Measurements from ENCODE around the gene MLXIP.

MLXIP gene

DNA sequence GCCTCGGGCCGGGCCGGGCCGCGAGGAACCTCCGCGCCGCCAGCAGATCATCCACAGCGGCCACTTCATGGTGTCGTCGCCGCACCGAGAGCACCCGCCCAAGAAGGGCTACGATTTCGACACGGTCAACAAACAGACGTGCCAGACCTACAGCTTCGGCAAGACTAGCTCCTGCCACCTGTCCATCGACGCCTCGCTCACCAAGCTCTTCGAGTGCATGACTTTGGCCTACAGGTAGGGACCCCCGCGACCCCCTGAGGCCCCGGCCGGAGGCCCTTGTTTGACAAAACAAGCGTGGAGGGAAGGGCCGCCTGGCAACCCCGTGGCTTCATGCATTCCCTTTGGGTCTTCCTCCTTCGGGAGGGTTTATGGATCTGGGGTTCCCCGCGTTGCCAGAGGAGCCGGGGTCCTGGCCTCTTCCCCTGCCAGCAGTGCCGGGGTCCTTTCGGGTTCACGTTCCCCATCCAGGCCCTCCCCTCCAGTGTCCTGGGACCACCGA, 526 bp downstream of the MLXIP start:
- DNase-seq (ENCODE audit: low spot score) = peak; percentile 48

GRCh38 chr12:122079532-122080081, 1.1 kb downstream of the MLXIP start:
- peak; percentile 55 for DNase-seq (ENCODE audit: low spot score)

GRCh38 chr12:122080149-122081082, 1.9 kb downstream of the MLXIP start:
- no peak for DNase-seq (ENCODE audit: low spot score)

GRCh38 chr12:122081083-122081696, 2.6 kb downstream of the MLXIP start:
- no peak for DNase-seq (ENCODE audit: low spot score)

DNA sequence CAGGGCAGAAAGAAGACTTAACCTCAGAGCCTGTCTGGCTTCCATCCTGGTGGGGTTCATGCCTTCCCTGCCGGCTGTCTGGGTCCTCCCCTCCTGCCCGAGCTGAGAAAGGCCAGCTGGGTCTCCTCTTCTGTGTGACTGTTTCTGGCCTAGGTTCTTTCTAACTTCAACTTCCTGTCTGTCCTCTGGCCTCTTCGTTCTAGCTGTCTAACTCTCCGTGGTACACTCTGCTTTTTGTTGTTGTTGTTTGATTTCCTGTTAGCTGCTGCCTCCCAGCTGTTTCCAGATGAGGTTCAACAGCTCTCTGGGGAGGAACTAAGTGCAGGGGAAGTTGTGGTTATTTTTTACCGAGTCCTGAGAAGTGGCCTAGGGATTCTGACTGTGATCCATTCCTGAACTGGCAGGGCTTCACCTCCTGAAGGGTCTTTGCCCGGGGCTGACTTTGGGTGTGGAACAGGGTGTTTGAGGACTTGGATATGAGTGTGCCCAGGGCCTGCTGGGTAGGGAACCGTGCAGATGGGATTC, 3.2 kb downstream of the MLXIP start:
- DNase-seq (ENCODE audit: low spot score) = peak; percentile 89

DNA sequence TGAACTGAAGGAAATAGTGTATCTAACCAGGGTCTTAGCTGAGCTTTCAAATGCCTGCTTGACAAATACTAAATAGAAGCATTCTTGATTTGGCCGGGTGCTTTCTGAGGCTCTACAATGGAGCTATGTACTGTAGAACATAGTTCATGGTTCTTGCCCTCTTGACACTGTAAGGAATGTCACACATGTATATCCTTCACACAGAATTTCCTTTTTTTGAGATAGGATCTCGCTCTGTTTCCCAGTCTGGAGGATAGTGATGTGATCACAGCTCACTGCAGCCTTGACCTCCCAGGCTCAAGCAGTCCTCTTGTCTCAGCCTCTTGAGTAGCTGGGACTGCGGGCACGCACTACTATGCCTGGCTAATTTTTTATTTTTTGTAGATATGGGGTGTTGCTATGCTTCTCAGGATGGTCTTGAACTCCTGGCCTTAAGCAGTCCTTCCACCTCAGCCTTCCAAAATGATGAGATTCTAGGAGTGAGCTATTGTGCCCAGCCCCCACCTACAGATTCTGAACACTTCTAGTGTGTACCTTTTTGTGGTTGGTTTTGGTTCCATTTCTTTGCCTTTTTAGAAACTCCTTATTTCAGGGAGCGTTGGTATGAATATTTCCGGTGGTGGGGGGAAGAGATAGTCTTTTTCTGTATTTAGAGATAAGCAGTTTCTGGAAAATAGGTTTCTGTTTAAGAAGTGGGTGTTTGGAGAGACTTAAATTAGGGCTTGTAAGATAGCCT, 4.2 kb downstream of the MLXIP start:
- no peak for DNase-seq (ENCODE audit: low spot score)

GRCh38 chr12:122084857-122085405, 6.4 kb downstream of the MLXIP start:
- no peak for DNase-seq (ENCODE audit: low spot score)

- DNase-seq (ENCODE audit: low spot score) = no peak
Observed at GRCh38 chr12:122085591-122085990, 7.0 kb downstream of the MLXIP start.

DNA sequence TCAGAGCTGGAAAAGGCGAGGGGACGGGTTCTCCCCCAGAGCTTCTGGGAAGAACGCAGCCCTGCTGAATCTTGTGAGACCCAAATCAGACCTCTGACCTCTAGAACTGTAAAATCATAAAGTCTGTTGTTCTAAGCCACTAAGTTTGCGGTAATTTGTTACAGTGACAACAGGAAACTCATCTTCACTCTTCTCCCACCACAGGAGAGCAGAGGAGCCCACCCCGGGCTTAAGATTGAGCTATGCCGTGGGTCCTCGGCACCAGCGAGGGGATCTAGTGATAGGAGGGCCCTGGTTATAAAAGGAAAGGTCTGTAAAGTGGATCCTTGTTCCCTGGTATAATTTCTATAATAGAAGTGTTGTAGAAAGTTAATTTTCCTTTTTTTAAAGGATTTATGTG, 7.6 kb downstream of the MLXIP start:
- DNase-seq (ENCODE audit: low spot score) = no peak

DNA sequence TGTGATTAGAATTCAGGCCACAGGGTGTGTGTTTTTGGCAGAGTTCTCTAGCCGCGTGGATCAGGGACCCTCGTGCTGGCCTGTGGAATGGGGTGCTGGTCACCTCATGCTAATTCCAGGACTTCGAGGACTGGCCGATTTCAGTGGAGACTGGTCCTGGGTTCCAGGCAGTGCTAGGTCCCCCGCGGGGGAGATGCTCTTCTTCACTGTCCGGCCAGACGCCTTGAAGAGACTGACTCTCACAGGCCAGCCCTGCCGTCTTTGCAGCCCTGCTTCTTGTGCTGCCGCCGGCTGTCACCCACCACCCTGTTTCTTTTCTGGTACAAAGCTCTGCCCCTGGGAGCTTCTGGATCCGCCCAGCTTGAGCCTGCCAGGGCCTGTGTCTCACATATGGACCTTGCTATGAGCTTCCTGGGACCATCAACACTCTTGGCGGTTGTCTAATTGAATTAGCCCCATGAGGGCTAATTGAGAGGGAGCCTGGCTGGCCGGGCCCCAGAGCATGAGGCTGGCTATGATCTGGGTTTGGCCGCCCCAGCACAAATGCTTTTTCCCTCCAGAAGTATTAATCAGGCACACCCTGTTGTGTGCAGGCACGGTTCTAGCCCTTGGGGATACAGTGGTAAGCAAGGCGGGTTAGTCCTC, 8.2 kb downstream of the MLXIP start:
- no peak for DNase-seq (ENCODE audit: low spot score)

GRCh38 chr12:122087431-122088178, 9.0 kb downstream of the MLXIP start:
- no peak for DNase-seq (ENCODE audit: low spot score)

GRCh38 chr12:122088179-122088810, 9.7 kb downstream of the MLXIP start:
- no peak for DNase-seq (ENCODE audit: low spot score)

GRCh38 chr12:122089077-122089476, 10.5 kb downstream of the MLXIP start:
- no peak for DNase-seq (ENCODE audit: low spot score)

- DNase-seq (ENCODE audit: low spot score) = no peak
Observed at GRCh38 chr12:122090759-122091515, 12.4 kb downstream of the MLXIP start.

DNA sequence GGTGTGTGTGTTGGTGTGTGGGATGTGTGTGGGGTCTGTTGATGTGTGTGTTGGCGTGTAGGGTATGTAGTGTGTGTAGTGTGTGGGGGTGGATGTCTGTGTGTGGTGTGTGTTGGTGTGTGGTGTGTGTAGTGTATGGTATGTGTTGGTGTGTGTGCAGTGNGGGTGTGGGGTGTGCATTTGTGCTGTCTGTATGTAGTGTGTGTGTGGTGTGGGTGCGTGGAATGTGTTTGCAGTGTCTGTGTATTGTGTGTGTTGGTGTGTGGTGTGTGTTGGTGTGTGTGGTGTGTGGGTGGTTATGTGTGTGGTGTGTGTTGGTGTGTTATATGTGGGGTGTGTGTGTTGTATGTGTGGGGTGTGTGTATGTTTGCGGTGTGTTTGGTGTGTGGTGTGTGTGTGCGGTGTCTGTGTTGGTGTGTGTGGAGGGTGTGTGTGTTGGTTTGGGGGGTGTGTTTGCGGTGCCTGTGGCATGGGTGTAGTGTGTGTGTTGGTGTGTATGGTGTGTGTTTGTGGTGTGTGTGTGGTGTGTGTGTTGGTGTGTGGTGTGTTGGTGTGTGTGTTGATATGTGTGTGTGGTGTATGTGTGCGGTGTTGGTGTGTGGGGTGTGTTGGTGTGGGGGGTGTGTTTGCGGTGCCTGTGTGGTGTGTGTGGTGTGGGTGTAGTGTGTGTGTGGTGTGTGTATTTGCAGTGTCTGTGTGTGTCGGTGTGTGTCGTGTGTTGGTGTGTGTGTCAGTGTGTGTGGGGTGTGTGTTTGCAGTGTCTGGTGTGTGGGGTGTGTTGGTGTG, 14.7 kb downstream of the MLXIP start:
- no peak for DNase-seq (ENCODE audit: low spot score)

DNA sequence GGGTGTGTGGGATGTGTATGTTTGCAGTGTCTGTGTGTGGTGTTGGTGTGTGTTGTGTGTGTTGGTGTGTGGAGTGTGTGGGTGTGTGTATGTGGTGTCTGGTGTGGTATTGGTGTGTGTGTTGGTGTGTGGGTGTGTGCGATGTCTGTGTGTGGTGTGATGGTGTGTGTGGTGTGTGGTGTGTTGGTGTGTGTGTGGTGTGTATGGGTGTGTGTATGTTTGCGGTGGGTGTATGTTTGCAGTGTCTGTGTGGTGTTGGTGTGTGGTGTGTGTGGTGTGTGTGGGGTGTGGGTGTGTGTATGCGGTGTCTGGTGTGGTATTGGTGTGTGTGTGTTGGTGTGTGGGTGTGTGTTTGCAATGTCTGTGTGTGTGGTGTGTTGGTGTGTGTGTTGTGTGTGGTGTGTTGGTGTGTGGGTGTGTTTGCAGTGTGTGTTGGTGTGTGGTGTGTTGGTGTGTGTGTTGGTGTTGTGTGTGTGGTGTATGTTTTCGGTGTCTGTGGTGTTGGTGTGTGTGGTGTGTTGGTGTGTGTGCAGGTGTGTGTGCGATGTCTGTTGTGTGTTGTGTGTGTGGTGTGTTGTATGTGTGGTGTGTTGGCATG, 15.7 kb downstream of the MLXIP start:
- no peak for DNase-seq (ENCODE audit: low spot score)

DNA sequence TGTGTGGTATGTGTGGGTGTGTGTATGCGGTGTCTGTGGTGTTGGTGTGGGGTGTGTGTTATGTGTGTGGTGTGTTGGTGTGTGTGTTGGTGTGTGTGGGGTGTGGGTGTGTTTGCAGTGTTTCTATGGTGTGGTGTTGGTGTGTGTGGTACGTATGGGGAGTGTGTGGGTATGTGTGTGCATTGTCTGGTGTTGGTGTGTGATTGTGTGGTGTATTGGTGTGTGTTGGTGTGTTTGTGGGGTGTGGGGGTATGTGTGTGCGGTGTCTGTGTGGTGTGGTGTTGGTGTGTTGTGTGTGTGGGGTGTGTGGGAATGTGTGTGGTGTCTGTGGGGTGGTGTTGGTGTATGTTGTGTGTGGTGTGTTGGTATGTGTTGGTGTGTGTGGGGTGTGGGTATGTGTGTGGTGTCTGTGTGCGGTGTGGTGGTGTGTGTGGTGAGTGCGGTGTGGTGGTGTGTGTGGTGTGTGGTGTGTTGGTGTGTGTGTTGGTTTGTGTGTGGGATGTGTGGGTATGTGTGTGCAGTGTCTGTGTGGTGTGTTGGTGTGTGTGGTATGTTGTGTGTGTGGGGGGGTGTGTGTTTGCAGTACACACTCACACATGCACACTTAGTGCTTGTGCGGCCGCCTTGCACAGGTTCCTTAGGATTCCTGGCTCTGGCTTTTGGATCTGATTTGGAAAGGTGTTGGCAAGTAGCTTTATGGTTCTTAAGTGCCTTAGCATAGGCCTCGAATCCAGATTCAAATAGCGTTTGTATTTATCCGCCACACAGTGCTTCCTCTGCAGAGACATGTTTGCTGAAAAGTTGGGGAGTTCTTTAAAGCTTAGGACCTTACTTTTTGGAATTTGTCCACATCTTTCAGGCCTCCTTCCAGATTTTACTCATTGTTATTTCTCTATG, 16.4 kb downstream of the MLXIP start:
- peak; percentile 47 for DNase-seq (ENCODE audit: low spot score)
